NCI-H526 (cell line): ENCODE measurements around the gene PADI6.

Experiments
- DNase-seq, 2 experiments: peaks; one replicate each; lab custom pipeline; 2025; lab: John Stamatoyannopoulos, UW

Gene PADI6

DNA sequence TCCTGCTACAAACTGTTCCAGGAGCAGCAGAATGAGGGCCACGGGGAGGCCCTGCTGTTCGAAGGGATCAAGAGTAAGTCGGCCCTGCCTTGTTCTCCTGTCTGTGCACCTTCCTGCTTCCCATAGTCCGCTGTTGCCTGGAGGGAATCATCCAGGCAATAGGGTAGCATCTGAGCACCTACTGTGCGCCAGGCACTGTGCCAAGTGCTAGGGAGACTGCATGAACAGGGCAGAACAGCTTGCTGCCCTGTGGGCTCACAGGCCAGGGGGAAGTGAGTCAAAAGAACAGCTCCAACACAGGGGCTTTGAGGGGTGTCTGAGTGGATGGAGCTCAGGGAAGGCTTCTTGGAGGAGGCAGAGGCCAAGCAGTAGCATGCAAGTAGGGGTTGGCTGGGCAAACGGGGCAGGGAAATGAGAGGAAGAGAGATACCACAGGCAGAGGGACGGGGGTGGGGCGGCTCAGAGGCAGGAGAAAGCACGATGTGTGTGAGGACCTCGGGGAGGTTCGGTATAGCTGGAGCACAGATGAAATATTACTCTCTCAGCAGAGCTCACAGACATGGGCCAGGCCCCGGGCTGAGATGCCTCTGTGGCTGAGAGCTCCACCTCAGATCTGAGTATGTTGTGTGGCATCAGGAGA, 15.5 kb upstream of the PADI6 start:
- no peak for DNase-seq

DNA sequence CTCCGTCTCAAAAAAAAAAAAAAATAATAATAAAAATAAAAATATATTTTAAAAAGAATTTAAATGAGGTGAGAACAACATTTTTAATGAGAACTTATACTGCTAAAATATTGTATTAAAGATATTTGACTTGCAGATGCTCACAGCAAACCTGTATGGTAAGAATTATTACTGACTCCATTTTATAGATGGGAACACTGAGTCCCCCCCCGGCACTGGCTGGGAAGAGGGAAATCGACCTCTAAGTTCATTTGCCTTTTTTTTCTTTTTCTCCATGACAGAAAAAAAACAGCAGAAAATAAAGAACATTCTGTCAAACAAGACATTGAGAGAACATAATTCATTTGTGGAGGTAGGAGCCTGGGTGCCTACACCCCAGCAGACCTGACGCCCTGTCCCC, 13.4 kb upstream of the PADI6 start:
- DNase-seq = no peak

DNA sequence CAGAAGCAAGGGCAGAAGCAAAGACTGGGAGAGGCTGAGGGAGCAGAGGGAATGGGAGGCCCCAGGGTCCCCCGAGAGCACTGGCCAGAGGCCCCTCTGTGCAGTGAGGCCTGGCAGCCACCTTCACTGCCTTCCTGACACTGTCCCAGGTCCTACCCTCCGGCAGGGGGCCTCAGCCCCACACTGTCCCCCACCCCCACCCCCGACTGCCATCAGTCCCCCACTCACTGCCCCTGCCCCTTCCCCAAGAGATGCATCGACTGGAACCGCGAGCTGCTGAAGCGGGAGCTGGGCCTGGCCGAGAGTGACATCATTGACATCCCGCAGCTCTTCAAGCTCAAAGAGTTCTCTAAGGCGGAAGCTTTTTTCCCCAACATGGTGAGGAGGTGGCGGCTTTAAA, 13.0 kb upstream of the PADI6 start:
- no peak for DNase-seq

DNA sequence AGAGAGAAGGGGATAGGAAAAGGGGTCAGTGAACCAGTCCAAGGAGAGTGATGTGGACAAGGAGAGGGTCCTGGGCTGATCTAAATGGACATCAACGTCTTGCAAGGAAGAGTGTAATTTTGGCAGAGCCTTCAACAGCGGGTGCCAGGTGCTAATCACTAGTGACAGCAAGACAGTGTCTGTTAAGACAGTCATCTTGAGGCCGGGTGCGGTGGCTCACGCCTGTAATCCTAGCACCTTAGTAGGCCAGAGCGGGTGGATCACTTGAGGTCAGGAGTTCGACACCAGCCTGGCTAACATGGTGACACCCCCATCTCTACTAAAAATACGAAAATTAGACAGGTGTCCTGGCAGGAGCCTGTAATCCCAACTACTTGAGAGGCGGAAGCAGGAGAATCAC, 12.2 kb upstream of the PADI6 start:
- DNase-seq = no peak

DNA sequence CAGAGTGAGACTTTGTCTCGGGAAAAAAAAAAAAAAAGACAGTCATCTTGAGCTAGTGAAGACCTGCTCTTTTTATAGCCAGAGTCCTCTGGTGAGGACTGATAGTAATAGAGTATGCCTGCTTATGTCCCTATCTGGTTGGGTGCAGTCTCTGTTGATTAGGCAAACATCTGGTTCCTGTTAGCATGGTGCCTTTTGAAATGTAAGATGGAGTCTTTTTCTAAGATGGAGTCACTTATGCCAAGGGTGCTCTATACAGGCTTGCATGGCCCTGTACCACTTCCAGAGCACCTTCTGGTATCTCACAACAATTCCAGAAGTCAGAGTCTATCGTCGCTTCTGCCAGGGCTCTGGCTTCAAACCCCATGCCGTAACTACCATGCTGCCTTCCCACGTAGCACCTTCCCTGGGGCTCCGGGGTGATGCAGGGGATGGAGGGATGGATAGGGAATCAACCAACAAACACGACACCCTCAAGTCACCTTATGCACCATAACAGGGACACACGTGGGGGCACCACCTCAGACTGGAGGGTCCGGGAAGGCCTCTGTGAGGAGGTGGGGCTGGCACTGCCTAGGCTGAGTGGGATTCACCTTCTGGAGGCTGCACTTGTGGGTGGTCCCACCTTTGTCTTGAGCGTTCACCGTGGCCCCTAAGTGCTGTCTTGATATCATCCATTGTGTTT, 11.6 kb upstream of the PADI6 start:
- no peak for DNase-seq

DNA sequence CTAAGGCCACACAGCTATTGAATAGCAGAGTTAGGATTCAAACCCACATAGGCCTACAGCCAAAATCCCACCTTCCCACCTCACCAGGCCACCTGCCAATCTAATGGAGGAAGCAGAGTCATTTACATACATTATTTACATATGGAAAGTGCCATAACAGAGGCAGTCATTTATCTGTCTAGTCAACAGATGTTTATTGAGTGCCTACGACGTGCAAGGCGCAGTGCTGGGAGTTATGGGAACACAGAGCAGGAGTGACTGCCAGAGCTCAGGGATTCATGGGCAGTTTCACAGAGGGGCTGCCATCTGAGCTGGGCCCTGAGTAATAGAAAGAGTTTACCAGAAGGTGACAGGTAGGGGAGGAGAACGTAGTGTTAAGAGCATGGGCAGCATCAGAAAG, 10.3 kb upstream of the PADI6 start:
- DNase-seq = peak; percentile 59 to 67

DNA sequence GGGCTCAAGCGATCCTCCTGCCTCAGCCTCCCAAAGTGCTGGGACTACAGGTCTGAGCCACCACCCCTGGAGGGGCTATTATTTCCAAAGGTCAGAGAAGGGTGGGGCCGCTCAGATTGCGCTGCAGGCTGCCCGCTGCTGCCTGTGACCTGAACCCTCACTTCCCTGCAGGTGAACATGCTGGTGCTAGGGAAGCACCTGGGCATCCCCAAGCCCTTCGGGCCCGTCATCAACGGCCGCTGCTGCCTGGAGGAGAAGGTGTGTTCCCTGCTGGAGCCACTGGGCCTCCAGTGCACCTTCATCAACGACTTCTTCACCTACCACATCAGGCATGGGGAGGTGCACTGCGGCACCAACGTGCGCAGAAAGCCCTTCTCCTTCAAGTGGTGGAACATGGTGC, 8.6 kb upstream of the PADI6 start:
- DNase-seq = no peak

DNA sequence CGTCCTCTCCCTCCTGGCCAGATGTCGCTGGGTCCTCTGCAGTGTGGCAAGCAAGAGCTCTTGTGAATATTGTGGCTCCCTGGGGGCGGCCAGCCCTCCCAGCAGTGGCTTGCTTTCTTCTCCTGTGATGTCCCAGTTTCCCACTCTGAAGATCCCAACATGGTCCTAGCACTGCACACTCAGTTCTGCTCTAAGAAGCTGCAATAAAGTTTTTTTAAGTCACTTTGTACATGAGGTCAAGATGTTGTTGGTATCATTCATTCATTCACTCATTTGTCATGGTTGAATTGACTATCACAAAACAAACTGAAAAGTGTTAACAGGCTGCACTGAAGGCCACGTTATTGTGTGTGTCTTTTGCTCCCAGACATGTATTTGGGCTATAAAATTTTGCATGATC, 8.2 kb upstream of the PADI6 start:
- DNase-seq = no peak

DNA sequence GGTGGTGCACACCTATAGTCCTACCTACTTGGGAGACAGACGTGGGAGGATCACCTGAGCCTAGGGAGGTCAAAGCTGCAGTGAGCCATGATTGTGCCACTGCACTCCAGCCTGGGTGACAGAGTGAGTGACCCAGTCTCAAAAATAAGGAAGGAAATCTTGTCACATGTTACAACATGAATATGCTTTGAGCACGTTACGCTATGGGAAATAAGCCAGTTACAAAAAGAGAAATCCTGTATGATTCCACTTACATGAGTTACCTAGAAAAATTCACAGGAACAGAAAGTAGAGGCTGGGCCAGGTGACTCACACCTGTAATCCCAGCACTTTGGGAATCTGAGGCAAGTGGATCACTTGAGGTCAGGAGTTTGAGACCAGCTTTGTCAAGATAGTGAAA, 6.7 kb upstream of the PADI6 start:
- no peak for DNase-seq

DNA sequence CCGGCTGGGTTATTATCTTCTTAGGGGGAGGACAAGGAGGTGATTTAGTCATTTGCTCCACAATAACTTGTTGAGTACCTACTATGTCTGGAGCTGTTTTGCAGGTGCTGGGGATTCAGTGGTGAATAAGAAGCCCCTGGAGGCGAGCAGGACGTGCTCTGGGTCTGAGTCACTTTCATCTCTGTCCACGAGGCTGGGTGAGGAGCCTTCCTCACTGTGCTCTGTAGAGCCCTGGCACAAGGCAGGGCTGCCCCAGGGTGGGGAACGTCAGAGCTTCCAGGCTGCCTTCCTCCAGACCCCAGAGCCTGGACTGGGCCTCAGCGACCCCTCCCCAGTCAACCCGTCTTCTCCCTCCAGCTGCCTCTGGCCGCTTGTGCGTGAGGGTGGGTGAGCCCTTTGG, 2.5 kb upstream of the PADI6 start:
- DNase-seq = no peak

DNA sequence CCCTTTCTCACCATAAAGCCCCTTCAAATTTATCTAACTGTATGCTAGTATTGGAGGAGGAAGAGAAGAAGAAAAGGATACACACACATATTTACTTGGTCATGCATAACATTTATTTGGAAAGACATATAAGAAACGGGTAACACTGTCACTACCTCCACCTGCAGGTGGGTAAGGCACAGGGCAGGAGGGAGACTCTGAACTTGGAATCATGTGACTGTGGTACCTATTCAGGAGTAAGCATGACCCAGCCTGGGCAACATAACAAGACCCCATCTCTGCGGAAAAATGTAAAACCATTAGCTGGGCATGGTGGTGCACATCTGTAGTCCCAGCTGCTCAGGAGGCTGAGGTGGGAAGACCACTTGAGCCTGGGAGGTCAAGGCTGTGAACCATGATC, 1.4 kb upstream of the PADI6 start:
- peak; percentile 23 to 59 for DNase-seq

DNA sequence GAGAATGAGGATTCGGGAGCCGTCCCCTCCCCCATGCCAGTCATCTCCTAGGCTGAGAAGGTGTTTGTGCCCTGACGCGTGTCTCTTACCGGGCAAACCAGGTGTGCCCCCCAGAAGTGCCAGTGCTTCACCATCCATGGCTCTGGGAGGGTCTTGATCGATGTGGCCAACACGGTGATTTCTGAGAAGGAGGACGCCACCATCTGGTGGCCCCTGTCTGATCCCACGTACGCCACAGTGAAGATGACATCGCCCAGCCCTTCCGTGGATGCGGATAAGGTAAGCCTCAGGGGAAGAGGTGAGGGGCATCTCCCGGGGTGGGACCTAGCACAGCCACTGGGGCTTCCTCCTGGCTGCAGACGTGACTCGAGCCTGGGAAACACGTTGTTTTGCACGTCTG, 959 bp downstream of the PADI6 start:
- no peak for DNase-seq

DNA sequence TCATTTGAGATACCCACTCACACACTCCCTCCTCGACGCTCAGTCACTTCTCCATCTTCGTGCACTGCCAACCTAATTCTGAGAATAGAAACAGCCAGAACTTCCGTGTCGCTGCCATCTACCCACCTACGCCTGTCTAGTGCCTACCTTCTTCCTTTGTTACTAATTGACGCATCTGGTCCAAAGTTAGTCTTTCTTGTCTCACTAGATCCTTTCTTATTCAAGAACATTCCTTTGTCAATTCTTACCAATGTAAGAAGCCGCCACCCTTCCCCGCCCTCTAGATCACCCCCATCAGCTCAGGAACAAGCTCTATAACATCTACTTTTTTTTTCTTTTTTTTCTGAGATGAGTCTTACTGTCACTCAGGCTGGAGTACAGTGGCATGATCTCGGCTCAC, 3.7 kb downstream of the PADI6 start:
- DNase-seq = no peak

DNA sequence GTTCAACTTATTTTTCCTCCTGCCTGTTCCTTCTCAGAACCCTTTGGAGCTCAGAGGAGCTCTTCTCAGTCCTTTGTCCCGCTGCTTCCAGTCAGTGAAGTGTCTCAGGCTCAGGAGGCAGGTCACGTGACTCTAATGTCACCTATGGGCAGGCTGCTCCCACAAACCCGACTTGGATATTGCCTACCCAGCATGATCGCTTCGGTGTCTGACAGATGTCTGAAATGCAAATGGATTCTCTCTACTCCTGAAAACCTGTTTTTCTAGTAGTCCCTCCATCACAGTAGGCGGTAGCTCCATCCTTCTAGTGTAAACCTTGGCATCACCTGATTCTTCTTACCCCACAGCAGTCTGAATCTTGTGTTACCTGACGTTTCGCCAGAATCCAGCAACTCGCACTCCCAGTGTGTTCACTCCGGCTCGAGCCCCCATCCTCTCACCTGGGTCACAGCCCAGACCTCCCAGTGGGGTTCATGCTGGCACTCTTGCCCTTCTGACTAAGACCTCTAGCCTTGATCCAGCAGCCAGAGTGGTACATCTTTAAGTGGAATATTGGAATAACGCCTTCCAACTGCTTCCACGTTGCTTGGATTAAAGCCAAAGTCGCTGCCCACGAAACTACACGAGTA, 5.4 kb downstream of the PADI6 start:
- peak; percentile 83 to 84 for DNase-seq

DNA sequence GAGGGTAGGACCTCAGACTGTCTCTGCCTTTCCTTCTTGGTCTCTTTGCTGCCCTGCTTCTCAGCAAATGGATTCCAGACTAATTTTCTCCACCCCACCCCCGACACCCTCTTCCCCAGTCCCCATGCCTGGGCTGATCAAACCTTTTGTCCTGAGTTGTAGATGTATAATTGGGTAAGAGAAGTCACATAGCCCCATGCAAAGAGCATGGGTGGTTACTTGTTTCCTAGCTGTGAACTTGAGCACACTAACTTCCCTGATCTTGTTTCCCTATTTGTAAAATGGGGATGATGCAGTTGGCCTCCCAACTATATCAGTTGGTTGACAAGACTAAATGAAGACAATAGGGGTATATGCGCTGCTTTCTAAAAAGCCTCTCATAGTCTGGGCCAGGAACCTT, 9.2 kb downstream of the PADI6 start:
- no peak for DNase-seq

DNA sequence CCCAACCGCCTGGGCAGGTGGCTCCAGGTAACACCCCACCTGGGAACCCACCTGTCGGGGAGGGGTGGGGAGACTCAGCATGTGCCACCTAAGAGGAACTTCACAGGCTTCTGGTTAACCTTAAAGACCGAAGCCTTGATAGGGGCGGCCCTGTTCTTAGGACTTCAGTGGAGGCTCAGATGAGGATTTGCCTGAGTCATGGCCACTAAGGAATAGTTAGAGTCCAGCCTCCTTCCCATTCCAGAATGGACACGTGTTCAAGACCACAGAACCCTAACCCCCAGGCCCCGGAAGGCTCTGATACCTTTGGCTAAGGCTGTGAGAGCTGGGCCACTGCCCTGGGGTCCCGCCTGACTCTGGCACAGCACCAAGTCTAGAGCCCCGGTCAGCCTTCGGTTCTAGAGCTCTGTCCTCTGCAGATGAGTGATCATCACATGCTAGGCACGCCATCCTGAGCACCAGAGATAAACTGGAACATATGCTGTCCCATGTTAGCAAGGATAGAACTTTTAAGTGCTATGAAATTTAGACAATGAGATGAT, 20.3 kb downstream of the PADI6 start:
- no peak for DNase-seq

DNA sequence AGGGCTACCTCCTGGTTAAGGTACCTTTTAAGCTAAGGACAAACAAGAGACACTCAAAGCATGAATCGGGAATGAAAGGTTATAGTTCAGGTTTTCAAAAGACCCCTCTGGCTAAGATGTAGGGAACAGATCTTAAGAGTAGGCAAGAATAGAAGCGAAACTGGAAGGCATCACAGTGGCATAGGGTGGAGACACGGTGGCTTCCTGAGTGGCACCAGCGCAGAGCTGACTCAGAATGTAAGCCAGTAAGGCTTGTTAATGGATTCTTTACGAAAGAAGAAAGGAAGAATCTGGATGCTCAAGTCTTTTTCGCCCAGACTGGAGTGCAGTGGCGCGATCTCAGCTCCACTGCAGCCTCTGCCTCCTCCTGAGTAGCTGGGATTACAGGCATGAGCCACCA, 21.2 kb downstream of the PADI6 start:
- no peak for DNase-seq

DNA sequence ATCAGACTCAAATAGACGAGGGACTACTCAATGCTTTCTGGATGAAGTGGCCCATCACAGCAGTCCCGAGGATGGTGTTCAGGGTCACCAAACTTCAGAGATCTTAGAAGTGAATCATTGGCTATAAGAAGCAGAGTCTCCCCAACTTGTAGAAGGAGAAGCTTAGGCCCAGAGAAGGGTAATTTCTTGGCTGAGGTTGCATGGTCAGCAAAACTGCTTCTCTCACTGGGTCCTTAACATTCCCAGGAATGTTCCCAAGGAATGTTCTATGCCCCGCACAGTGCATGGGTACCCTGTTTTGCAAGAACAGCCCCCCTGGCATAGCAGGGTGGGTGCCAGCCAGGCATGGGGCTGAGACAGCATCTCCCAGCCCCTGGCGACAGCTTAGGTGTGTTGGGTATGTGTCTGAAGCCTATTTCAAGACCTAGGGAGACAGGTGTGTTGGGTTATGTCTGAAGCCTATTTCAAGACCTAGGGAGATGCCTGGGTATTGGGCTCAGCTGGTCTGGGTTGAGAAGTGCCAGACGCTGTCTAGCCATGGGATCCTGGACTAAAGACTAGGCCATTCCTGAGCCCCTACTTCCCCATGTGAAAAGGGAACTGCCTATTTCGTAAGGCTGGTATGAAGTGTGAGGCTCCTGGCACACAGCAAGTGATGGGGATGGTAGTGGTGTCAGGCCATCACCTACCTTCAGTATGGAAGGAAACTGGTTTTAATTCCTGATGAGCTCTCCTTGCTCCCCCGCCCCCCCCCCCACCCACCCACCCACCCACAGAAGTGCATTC, 26.1 kb downstream of the PADI6 start:
- no peak for DNase-seq

DNA sequence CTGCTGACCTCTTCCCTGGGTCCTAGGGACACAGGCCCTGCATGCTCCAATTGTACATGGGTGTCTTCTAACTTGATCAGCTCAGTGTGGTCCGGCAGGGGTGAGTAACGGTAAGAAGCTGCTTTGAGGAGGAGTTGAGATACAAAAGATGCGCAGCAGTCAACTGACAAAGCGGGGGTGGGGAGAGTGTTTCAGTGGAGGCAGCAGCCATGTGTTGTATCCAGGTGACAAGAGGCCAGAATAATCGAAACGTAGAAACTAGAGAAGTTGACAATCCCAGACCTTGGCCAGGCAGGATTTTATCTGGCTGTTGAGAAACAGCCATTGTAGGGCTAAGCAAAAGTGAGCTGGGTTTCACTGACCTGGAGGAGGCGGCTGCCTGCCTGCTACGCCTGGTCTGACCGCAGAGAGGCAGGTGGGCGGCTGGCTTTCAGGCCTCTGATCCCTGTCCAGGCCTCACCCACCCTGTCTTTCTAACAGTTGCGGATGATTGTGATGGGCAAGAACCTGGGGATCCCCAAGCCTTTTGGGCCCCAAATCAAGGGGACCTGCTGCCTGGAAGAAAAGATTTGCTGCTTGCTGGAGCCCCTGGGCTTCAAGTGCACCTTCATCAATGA, 28.8 kb downstream of the PADI6 start:
- DNase-seq = no peak

DNA sequence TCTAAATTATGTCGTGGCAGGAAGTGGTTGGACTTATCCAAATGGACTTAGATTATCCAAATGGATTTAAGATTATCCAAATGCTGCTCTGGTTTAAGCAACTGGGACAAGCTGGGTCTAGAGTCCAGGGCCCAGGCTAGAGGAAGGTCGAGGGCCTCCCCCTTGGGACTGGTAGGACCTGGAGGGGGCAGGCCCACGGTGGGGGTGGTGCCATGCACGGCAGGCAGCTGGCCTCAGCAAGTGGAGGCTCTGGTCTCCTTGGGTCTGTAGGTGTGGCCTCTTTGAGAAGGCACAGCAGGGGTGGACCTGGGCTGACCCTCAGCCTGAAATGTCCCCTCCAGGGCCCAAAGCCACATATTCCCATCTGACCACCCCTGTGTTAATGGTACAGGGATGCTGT, 29.8 kb downstream of the PADI6 start:
- no peak for DNase-seq

DNA sequence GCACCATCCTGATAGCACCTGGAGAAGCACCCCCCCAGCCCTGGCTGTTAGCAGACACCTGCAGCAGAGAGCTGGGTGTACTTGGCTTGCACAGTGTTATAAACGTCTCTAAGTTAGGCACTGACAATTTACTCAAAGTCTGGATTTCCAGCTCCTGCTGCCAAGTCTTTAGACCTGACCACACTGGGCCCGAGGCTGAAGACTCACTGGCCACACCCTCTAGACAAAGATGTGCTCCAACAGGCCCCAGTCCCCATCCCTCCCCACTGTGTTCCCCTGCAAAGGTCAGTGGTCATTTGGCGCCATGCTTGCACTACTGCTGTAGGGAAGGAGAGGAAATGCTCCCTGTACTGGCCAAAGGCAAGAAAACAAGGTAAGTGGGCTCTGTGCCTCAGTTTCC, 31.1 kb downstream of the PADI6 start:
- no peak for DNase-seq

DNA sequence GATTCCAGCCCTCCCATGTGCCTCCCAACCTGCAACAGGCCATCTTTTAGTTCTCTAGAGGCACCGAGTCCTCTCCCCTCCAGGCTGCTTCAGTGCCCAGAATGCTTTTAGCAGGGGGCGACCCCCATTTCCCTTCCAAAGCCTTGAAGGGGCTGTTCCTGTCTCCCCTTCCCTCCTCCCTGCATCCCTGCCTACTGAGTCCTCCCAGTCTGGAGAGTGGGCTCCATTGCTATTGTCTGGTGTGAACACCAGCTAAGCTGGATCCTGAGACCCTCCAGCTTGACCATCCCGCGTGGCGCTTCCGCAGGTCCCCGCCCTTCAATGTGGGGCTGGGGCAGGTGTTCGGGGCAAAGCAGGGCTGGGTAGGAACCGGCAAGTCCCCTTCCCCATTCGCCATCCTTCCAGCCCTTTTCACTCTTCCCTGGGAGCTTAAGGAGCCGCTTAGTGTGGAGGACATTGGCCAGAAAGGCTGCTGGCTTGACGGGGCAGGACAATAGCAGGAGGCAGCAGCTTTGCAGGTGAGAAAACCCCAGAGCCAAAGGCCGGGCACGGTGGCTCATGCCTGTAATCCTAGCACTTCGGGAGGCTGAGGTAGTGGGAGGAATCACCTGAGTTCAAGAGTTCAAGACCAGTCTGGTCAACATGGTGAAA, 32.2 kb downstream of the PADI6 start:
- no peak for DNase-seq
